Activated CD4-positive, alpha-beta T cell treated with anti-CD3 and anti-CD28 coated beads, Interleukin-10, Interleukin-2, amounts not matched to agents 100 ng/mL and 50 ng/mL, durations not matched to agents 16 hours and 8 hours (primary cell): ENCODE data around the gene NAA80.
"Not testable (repeated sequence)": the region's sequence is repeated elsewhere in the genome, so short reads cannot be mapped to it uniquely, and the experiment has no call there.

ENCODE experiments used
- DNase-seq: peaks from one replicate; pipeline ENCODE4 v3.0.0-alpha.2; 2020

NAA80 gene

GRCh38 chr3:50268703-50269451 is 30.3 kb downstream of the NAA80 start, which contains the start of gene SEMA3B:
Gene SEMA3B (plus strand): TSS chr3:50269147. CDS start chr3:50269241, 94 bp downstream.
- no peak for DNase-seq

GRCh38 chr3:50268276-50268675 is 30.9 kb downstream of the NAA80 start:
- no peak for DNase-seq

GRCh38 chr3:50267280-50267913 is 31.8 kb downstream of the NAA80 start:
- no peak for DNase-seq

- no peak for DNase-seq
Measured at GRCh38 chr3:50266836-50267235, 32.4 kb downstream of the NAA80 start.

GRCh38 chr3:50266017-50266416 is 33.2 kb downstream of the NAA80 start:
- DNase-seq: no peak

- DNase-seq: no peak
Measured at GRCh38 chr3:50265571-50265970, 33.6 kb downstream of the NAA80 start.

GRCh38 chr3:50264964-50265485 is 34.2 kb downstream of the NAA80 start:
- DNase-seq: no peak

GRCh38 chr3:50264383-50264963 is 34.7 kb downstream of the NAA80 start:
- no peak for DNase-seq

- DNase-seq: no peak
Measured at GRCh38 chr3:50263478-50264382, 35.5 kb downstream of the NAA80 start.

GRCh38 chr3:50262778-50263177 is 36.4 kb downstream of the NAA80 start:
- no peak for DNase-seq

GRCh38 chr3:50262200-50262599 is 37.0 kb downstream of the NAA80 start:
- not testable (repeated sequence) for DNase-seq

GRCh38 chr3:50261505-50261904 is 37.7 kb downstream of the NAA80 start:
- DNase-seq: no peak

- no peak for DNase-seq
Measured at GRCh38 chr3:50260942-50261441, 38.2 kb downstream of the NAA80 start.

- DNase-seq: peak; percentile 91
Measured at GRCh38 chr3:50260027-50260941, 38.9 kb downstream of the NAA80 start.

GRCh38 chr3:50259432-50260026 is 39.7 kb downstream of the NAA80 start:
- no peak for DNase-seq

- no peak for DNase-seq
Measured at GRCh38 chr3:50258979-50259378, 40.2 kb downstream of the NAA80 start.

GRCh38 chr3:50258029-50258680 is 41.0 kb downstream of the NAA80 start:
- no peak for DNase-seq

- peak; percentile 50 for DNase-seq
Measured at GRCh38 chr3:50256978-50257890, 42.0 kb downstream of the NAA80 start.

GRCh38 chr3:50255251-50255615 is 44.0 kb downstream of the NAA80 start:
- DNase-seq: no peak
